Ovary (tissue), 3 donors: ENCODE results near the gene EPM2A.

Source experiments
- CTCF ChIP-seq, 3 donors: fragments of 450-650 bp in 2 of 3; fragments of 200-600 bp in 1 of 3; IDR thresholded peaks; one replicate each; pipeline versions ENCODE4 v1.5.1 to v1.8.0; 2016 to 2022; ENCODE audit warnings: antibody characterized with exemption in 3 of 3, mild to moderate bottlenecking in 1 of 3
- POLR2A ChIP-seq: fragments of 450-650 bp; IDR thresholded peaks from one replicate; pipeline ENCODE4 v1.6.1; 2017; ENCODE audit warnings: antibody characterized with exemption, mild to moderate bottlenecking, moderate library complexity
- donor health status: DM: no; HTN: no; CAD: no.

GRCh38 chr6:145745861-145746260, 10.5 kb upstream of the EPM2A start:
- TF ChIP-seq CTCF (IDR thresholded peaks at IDR 0.05) (no peak), POLR2A (no peak)
